GM12878 (cell line): Measurements from ENCODE around the gene SETD1A. TPM values are rescaled to one million over a fixed set of nuclear protein-coding genes. Genes with fewer than 3 reads are reported as not detected.

Experiments
- ATF2 ChIP-seq: IDR thresholded peaks from 2 replicates; pipeline ENCODE4 v1.6.1; 2012; ENCODE audit warnings: low read length, inconsistent platforms
- ATF7 ChIP-seq: fragments of 450-650 bp; IDR thresholded peaks from 2 replicates; pipeline ENCODE4 v1.6.1; 2016; ENCODE audit warnings: low read depth, mild to moderate bottlenecking
- CHD1 ChIP-seq: IDR thresholded peaks from 2 replicates; pipeline ENCODE4 v1.6.1; 2012; ENCODE audit warnings: low read depth, low read length, improper control_type of control experiment
- GABPA ChIP-seq: IDR thresholded peaks from 2 replicates; pipeline ENCODE4 v1.6.1; 2014; ENCODE audit warnings: antibody characterized with exemption, low read depth, mild to moderate bottlenecking, inconsistent platforms
- IKZF2 ChIP-seq, 2 experiments: fragments of 450-650 bp; IDR thresholded peaks; 2 replicates each; pipeline ENCODE4 v1.6.1; 2017; ENCODE audit warnings: mild to moderate bottlenecking in 2 of 2, moderate library complexity in 2 of 2
- NR2F1 ChIP-seq: fragments of 450-650 bp; conservative IDR thresholded peaks from 2 replicates; pipeline ENCODE4 v1.6.1; 2017; ENCODE audit warnings: mild to moderate bottlenecking
- SIX5 ChIP-seq: IDR thresholded peaks from 2 replicates; pipeline ENCODE4 v1.6.1; 2011; ENCODE audit warnings: mild to moderate bottlenecking, low read depth, low read length, moderate library complexity; ENCODE audit not compliant: severe bottlenecking
- SMAD1 ChIP-seq: fragments of 450-650 bp; IDR thresholded peaks from 2 replicates; pipeline ENCODE4 v1.6.1; 2018; ENCODE audit warnings: mild to moderate bottlenecking, low read depth; ENCODE audit not compliant: partially characterized antibody
- SUPT20H ChIP-seq: IDR thresholded peaks from 2 replicates; pipeline ENCODE4 v1.6.1; 2011; ENCODE audit warnings: low read depth, mild to moderate bottlenecking, low read length, moderate library complexity, borderline replicate concordance; ENCODE audit not compliant: control insufficient read depth
- TBL1XR1 ChIP-seq: IDR thresholded peaks from 2 replicates; pipeline ENCODE4 v1.6.1; 2012; ENCODE audit warnings: low read depth, low read length, improper control_type of control experiment
- TCF12 ChIP-seq: IDR thresholded peaks from 2 replicates; pipeline ENCODE4 v1.6.1; 2011; ENCODE audit warnings: low read depth, mild to moderate bottlenecking, low read length
- ZSCAN29 ChIP-seq: fragments of 450-650 bp; IDR thresholded peaks from 2 replicates; pipeline ENCODE4 v1.6.1; 2017; ENCODE audit warnings: mild to moderate bottlenecking, moderate library complexity
- polyA plus RNA-seq, 11 experiments: library from polyadenylated mRNA; depleted of rRNA in 4 of 11; unstranded in 6 of 11; stranded (reverse) in 5 of 11; fragments of >200 nt; fragmentation: Nextera tagmentation in 4 of 11; fragmentation: Illumina TruSeq in 1 of 11; extraction: Ambion mirVana in 4 of 11; extraction: Trizol in 1 of 11; gene quantifications; 1 replicate in 1 of 11; 2 replicates in 10 of 11; pipeline versions ENCODE4 v1.2.1 to v1.2.3, GENCODE V29; 2011 to 2016; ENCODE audit warnings: inconsistent platforms in 2 of 11, missing spikeins in 2 of 11, low read depth in 1 of 11
- total RNA-seq, 4 experiments: library from RNA; depleted of rRNA in 3 of 4; stranded (reverse); fragments of >200 nt in 3 of 4; fragmentation: Illumina TruSeq in 1 of 4; extraction: Trizol in 1 of 4; gene quantifications; 2 replicates each; pipeline versions ENCODE4 v1.2.1 to v1.2.3, GENCODE V29; 2013 to 2021

Gene SETD1A
- total and polyA plus RNA-seq, 10 of the 15 experiments (the other 5 are each of a cell fraction or from before 2014, with no cell fraction given), result 0.02 to 25.9 (median 4.9) TPM

- TF ChIP-seq ATF2 (no peak), SUPT20H (no peak), SMAD1 (no peak), SIX5 (peak; percentile 96), ZSCAN29 (no peak), GABPA (no peak), TBL1XR1 (peak; percentile 95), TCF12 (no peak), CHD1 (no peak), IKZF2 (IDR thresholded peaks at IDR 0.05) (no peak), ATF7 (peak; percentile 28; the same call in 1 of the 2 replicates), NR2F1 (peak; percentile 81)
- TF ChIP-seq, all 136 proteins: peak for 36
Observed at GRCh38 chr16:30922420-30922959, 35.1 kb upstream of the SETD1A start (continued).
